GM21381 (cell line): ENCODE data around the gene AQP10.
"Not testable (repeated sequence)": the region's sequence is repeated elsewhere in the genome, so short reads cannot be mapped to it uniquely, and the experiment has no call there.

Experiments used
- ATAC-seq: cut with Tn5 transposase; IDR thresholded peaks from one replicate; pipeline ENCODE4 v1.9.1; 2021; ENCODE audit warnings: mild to moderate bottlenecking, moderate library complexity; ENCODE audit not compliant: unreplicated experiment

Gene AQP10

GRCh38 chr1:154323493-154323892 is 2.6 kb downstream of the AQP10 start:
- no peak for ATAC-seq

DNA sequence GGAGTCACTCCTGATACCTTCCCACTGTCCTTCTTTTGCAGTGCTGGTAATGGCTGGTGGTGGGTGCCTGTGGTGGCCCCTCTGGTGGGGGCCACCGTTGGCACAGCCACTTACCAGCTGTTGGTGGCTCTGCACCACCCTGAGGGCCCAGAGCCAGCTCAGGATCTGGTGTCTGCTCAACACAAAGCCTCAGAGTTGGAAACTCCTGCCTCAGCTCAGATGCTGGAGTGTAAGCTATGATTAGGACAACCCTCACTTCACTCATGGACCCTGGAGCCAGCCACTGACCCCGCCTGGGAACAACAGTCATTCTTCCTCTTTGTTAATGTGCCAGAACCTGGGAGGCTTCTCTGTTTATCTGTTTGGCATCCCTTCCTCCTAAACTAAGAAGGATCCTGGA is 3.3 kb downstream of the AQP10 start:
- no peak for ATAC-seq

DNA sequence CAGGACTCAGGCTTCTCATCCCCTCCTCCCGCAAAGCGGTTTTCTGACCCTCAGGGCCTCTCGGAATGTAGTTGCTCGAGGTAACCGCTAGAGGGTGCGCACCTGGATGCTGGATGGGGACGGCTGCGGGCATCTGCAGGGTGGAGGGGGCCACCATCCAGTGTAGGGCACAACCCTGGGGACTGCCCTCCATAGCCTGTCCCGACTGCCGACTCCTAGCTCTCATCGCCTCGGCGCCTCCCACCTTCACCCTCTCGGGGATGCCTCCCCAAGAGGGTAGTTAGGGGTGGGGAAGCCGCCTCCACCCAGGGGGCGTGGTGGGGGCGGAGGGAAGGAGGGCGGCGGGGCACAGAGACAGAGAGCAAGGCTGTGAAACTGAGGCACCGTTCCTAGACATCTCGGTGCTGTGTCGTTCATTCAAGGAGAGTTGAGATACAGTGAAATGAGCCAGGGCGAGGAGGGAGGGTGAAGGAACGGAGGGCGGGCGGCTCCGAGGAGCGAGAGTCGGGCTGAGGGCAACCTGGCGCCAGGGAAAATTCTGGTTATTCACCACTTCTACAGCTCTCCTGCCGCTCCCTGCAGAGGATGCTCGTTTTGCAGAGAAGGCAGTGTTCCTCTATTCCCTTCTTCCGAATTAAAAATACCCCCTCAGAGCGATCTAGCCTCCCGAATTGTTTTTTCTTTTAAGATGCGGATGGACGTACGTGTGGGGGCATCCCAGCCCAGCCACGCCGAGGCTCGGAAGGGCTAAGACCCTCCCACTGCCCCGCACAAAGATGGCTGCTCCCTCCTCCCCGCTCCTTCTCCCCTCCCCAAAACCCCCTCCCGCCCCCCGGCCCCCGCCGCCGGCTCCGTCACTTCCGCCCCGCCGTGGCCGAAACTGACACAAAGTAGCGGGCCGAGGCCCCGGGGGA is 4.0 kb downstream of the AQP10 start, which contains the start of gene ATP8B2:
ATP8B2 (plus strand) TSS at position 857 of the 914 bp plus-strand sequence. CDS start 2,617 bp downstream, outside the sequence.
- peak; percentile 53 for ATAC-seq

DNA sequence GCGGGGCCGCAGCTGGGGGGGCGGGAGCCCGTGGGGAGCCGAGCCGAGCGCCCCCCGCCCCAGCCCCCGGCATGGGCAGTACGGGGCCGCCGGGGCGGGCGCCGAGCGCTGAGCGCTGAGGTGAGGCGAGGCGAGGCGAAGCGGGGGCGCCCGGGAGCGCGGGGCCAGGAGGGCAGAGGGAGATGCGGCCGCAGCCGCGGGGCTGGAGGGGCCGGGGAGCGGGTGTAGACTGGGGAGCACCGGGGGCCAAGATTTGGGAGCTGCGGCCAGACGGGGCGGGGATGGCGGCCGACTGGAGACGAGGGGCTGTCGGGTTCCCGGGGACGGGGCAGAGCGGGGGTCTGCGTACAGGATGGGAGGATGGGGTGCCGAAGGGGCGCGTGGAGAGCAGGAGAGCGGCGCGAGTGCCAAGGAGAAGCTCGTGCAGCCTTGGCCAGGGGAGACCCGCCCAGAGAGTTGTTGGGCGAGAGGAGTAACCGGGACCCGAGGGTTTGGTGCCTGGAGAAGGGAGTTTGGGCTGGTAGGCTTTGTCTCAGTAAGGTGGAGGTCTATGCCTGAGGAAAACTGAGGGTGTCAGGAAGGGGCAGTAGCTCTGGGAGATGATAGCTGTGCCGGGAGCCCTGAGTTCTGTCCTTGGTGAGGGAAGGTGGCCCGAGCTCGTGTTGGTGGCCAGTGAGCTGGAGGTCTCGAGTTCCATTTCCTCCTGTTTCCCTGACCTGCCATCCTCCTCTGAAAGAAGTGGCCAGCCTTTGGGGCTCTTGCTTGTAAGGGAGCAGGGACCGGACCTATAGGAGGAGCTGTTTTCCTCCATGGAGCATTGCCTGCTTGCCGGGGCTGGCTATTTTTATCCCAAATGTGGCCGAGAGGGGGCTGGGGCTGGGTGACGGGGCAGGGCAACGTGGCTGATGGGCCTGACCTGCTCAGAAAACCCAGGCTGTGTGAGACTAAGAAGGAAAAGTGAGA is 5.0 kb downstream of the AQP10 start:
- ATAC-seq, result no peak

GRCh38 chr1:154326546-154327465 is 5.9 kb downstream of the AQP10 start:
- ATAC-seq, result no peak

GRCh38 chr1:154327466-154328317 is 6.8 kb downstream of the AQP10 start:
- no peak for ATAC-seq

DNA sequence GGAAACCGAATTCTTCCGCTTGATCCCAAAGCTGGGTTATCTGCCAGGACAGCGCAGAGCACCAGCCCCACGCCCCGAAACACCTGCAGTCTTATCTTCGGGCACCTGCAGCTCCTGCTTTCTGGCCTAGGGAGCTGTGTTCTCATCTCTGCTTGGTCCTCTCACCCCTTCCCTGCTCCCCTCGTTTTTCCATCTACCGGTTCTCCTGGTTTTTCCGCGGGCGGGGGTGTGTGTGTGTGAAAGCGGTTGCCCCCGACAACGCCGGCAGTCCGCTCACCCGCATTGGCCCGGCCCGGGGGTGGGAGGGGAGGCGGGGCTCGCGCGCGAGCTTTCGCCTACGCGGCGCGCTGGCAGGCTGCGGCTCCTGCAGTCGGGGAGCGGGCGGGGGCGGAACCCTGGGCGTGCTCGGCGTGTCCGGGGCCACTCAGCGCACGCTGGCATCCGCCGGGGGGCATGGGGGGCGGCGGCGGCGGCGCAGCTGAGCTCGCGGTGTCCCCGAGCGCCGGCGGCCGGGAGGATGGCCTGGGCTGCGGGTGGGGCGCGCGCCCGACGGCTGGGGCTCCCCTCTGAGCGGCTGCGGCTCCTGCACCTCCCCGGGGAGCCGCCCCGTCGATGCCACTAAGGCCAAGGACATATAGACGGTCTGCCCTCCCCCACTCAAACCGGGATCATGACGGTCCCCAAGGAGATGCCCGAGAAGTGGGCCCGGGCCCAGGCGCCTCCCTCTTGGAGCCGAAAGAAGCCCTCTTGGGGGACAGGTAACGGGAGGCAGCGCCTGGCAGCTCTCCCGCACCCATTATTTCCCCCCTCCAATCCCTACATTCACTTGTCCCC is 7.6 kb downstream of the AQP10 start:
- ATAC-seq, result peak; percentile 35

DNA sequence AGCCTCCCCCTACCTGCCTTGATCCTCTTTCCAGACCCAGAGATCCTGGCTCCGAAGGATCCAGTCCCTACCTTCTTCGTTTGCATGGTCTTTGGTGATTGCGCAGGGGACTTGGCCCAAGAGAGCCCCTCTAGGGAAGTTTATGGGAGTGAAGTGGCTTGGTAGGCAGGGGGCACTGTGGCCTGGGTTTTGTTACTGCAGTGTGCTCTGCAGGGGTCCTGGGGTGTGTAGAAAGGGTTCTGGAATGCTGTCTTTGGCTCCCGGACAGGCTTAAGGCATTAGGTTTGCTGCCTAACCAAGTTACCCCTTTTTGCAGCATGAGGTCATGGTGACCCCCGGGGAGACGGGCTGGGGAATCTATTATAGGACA is 8.2 kb downstream of the AQP10 start:
- ATAC-seq, result no peak

GRCh38 chr1:154329551-154330131 is 8.7 kb downstream of the AQP10 start:
- ATAC-seq, result no peak

- ATAC-seq, result no peak
Observed at GRCh38 chr1:154330669-154331068, 9.8 kb downstream of the AQP10 start.

DNA sequence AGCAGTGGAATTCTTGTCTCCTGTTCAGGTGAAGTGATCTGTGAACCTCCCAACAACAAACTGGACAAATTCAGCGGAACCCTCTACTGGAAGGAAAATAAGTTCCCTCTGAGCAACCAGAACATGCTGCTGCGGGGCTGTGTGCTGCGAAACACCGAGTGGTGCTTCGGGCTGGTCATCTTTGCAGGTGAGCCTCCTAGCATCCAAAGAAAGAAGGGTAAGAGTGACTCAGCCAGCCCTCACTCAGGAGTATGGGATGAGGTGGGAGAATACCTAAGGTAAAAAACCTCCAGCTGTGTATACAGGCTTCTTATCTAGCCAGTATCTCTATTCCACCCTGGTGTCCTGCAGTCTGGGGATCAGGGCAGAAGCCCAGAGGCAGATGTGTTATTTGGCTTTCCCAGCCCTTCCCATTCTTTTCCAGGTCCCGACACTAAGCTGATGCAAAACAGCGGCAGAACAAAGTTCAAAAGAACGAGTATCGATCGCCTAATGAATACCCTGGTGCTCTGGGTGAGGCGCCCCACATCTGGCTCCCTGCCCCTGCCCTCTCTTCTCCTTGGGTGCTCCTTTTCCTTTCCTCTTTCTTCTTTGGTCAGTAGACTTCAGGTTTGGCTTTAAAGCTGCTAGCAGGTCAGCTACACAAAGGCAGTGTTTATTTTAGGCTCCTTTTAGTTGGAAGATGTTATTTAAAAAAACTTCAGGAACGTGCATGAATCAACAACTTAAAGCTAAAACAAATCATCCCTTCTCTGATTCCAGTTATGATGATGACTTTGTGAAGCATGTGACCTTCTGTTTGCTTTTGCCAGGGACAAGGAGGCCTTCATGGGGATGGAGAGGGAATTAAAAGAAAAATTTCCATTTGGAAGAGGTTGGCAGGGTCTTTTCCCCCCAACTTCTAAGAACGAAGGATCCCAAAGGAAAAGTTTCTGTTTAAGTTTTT is 13.5 kb downstream of the AQP10 start:
- ATAC-seq, result no peak

DNA sequence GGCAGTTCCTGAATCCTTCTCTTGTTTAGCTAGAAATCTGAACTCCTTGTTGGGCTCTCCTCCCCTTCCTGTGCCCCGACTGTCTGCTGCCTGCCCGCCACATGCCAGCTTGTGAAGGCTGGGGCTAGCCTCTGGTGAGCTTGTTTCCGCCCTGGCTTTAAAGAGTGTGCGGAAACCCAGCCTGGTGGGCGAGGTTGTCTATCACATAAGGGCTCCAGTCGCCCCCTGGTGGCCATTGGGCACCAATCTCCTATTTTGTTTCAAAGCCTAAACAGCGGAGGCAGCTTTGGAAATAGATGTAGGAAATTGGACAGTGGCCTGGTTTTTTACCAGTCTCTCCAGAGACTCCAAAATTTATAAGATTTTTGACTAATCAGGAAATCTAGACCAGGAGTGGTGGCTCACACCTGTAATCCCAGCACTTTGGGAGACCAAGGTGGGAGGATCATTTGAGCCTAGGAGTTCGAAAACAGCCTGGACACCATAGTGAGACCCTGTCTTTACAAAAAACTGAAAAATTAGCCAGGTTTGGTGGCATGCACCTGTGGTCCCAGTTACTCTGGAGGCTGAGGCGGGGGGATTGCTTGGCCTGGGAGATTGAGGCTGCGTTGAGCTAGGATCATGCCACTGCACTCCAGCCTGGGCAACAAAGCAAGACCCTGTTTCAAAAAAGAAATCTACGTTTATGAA is 14.3 kb downstream of the AQP10 start:
- peak; percentile 62 for ATAC-seq

DNA sequence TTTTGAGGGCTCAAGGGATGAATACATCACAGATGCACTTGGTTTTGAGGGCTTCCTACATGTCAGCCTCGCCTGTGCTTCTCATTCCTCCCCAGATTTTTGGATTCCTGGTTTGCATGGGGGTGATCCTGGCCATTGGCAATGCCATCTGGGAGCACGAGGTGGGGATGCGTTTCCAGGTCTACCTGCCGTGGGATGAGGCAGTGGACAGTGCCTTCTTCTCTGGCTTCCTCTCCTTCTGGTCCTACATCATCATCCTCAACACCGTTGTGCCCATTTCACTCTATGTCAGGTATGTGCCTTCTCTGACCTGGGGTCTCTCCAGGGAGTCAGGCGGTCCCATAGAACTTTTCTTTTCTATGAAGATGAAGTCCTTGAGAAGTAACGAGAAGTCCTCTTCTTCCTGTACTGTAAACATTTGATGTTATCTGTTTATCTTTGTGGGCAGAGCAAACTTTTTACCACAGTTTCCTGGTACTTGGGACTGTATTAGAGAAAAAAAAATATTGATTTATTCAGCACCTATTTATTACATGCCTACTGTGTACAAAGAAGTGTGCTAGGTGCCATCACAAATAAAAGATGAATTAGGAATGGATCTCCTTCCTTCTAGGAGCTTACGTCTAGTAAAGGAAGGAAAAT is 16.5 kb downstream of the AQP10 start:
- ATAC-seq, result no peak

DNA sequence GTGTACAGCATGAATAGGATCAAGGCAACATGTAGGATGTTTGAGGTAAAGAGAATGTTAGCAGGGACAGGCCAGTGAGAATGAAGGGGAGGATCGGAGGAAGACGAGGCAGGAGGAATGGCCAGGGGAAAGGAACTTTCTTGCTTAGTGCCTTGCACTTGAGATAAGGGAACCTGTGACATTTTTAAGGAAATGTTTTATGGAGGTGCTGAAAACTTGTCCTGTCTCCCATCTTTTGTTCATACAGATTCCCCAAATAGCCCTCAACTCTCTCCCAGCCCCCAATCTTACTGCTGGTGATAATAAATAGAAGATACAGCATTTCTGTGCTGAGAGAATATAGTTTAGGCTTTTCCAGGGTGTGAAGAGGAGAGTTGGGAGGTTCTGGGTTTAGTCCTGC is 18.0 kb downstream of the AQP10 start:
- no peak for ATAC-seq

GRCh38 chr1:154341366-154341765 is 20.5 kb downstream of the AQP10 start:
- not testable (repeated sequence) for ATAC-seq

GRCh38 chr1:154342132-154342531 is 21.2 kb downstream of the AQP10 start:
- ATAC-seq, result no peak
